ENCODE measurements around the gene MRPL45.
"Not testable (repeated sequence)": the region's sequence is repeated elsewhere in the genome, so short reads cannot be mapped to it uniquely, and the experiment has no call there.

The MRPL45 gene

GRCh38 chr17:38296834-38297517 is at the start of gene MRPL45:
TSS of gene MRPL45 (plus strand) at chr17:38297168. CDS start at chr17:38297184, 16 bp downstream.
- DNase-seq: peak; percentile 99

GRCh38 chr17:38253191-38253590 is 43.8 kb upstream of the MRPL45 start:
- DNase-seq: not testable (repeated sequence)

- DNase-seq: not testable (repeated sequence)
These were observed 42.6 kb upstream of the MRPL45 start for GRCh38 chr17:38254357-38254756.

- DNase-seq: peak; percentile 97
These were observed 39.9 kb upstream of the MRPL45 start for GRCh38 chr17:38257013-38257621.

GRCh38 chr17:38265974-38266506 is 30.9 kb upstream of the MRPL45 start:
- not testable (repeated sequence) for DNase-seq

- DNase-seq: peak; percentile 30
These were observed 30.4 kb upstream of the MRPL45 start for GRCh38 chr17:38266571-38266970.

- not testable (repeated sequence) for DNase-seq
These were observed 28.8 kb upstream of the MRPL45 start for GRCh38 chr17:38268138-38268537.

- not testable (repeated sequence) for DNase-seq
These were observed 27.9 kb upstream of the MRPL45 start for GRCh38 chr17:38269045-38269444.

- peak; percentile 4 for DNase-seq
These were observed 27.4 kb upstream of the MRPL45 start for GRCh38 chr17:38269552-38269951.

- not testable (repeated sequence) for DNase-seq
These were observed 11.0 kb upstream of the MRPL45 start for GRCh38 chr17:38285994-38286393.

- peak; percentile 93 for DNase-seq
These were observed 10.4 kb upstream of the MRPL45 start for GRCh38 chr17:38286501-38287091.

GRCh38 chr17:38288217-38288827 is 8.6 kb upstream of the MRPL45 start:
- peak; percentile 51 for DNase-seq

GRCh38 chr17:38289760-38290159 is 7.2 kb upstream of the MRPL45 start:
- not testable (repeated sequence) for DNase-seq

GRCh38 chr17:38295602-38296365 is 1.2 kb upstream of the MRPL45 start:
- DNase-seq: not testable (repeated sequence)

- DNase-seq: no peak
These were observed 18.5 kb downstream of the MRPL45 start for GRCh38 chr17:38315497-38315896.

GRCh38 chr17:38317081-38317480 is 20.1 kb downstream of the MRPL45 start:
- no peak for DNase-seq

- peak; percentile 91 for DNase-seq
These were observed 23.5 kb downstream of the MRPL45 start for GRCh38 chr17:38320482-38320881.

GRCh38 chr17:38322156-38322779 is 25.3 kb downstream of the MRPL45 start:
- DNase-seq: peak; percentile 86

GRCh38 chr17:38322897-38323296 is 25.9 kb downstream of the MRPL45 start:
- DNase-seq: no peak

- DNase-seq: no peak
These were observed 27.3 kb downstream of the MRPL45 start for GRCh38 chr17:38324141-38324697.

- DNase-seq: no peak
These were observed 27.8 kb downstream of the MRPL45 start for GRCh38 chr17:38324772-38325171.
